H54 (cell line): Measurements from ENCODE around the gene NPAT.

Source experiments
- DNase-seq: peaks from one replicate; pipeline ENCODE4 v3.0.0; 2011; ENCODE audit warnings: low spot score, mixed read lengths; ENCODE audit not compliant: insufficient read length
- FAIRE-seq: peaks from 3 replicates; lab custom pipeline; 2011; peaks lifted over from hg19 to GRCh38; lab: Jason Lieb, UNC
- POLR2A ChIP-seq: IDR thresholded peaks from 2 replicates; pipeline ENCODE4 v1.6.1; 2011; ENCODE audit warnings: low read depth, mild to moderate bottlenecking, low read length

The NPAT gene

GRCh38 chr11:108224911-108225786, 2.7 kb upstream of the NPAT start:
- FAIRE-seq (no peak), DNase-seq (no peak)
- TF ChIP-seq POLR2A: no peak

- DNase-seq (no peak), FAIRE-seq (no peak)
- TF ChIP-seq POLR2A: no peak
Observed at GRCh38 chr11:108224366-108224765, 1.9 kb upstream of the NPAT start.

GRCh38 chr11:108223348-108224149, 1.1 kb upstream of the NPAT start:
- no peak for DNase-seq
- TF ChIP-seq POLR2A: no peak
- peak; percentile 52 for FAIRE-seq

- TF ChIP-seq POLR2A: no peak; the same call in 1 of the 2 replicates
- no peak for DNase-seq
- FAIRE-seq: no peak
Observed at GRCh38 chr11:108221911-108222573, 396 bp downstream of the NPAT start.

GRCh38 chr11:108221371-108221770, 1.1 kb downstream of the NPAT start:
- no peak for TF ChIP-seq POLR2A
- FAIRE-seq (no peak), DNase-seq (no peak)

GRCh38 chr11:108220721-108221336, 1.6 kb downstream of the NPAT start:
- no peak for DNase-seq
- FAIRE-seq: no peak
- no peak for TF ChIP-seq POLR2A

GRCh38 chr11:108218912-108219783, 3.3 kb downstream of the NPAT start:
- FAIRE-seq: no peak
- TF ChIP-seq POLR2A: no peak
- DNase-seq: no peak

GRCh38 chr11:108218455-108218854, 4.0 kb downstream of the NPAT start:
- DNase-seq: no peak
- FAIRE-seq: no peak
- no peak for TF ChIP-seq POLR2A

- DNase-seq (no peak), FAIRE-seq (no peak)
- TF ChIP-seq POLR2A: no peak
Observed at GRCh38 chr11:108216988-108217387, 5.5 kb downstream of the NPAT start.

GRCh38 chr11:108213784-108214183, 8.7 kb downstream of the NPAT start:
- no peak for DNase-seq
- no peak for TF ChIP-seq POLR2A
- FAIRE-seq: no peak

- no peak for TF ChIP-seq POLR2A
- DNase-seq: no peak
- no peak for FAIRE-seq
Observed at GRCh38 chr11:108210441-108210840, 12.0 kb downstream of the NPAT start.

GRCh38 chr11:108207683-108208060, 14.8 kb downstream of the NPAT start:
- no peak for FAIRE-seq
- DNase-seq: no peak
- no peak for TF ChIP-seq POLR2A
